Ovary (tissue), 3 donors: Measurements from ENCODE around the gene MAGOHB.

Source experiments
- POLR2A ChIP-seq: fragments of 450-650 bp; IDR thresholded peaks from one replicate; pipeline ENCODE4 v1.6.1; 2017; ENCODE audit warnings: antibody characterized with exemption, mild to moderate bottlenecking, moderate library complexity
- TF ChIP-seq, protein P1 (sequence below), 3 donors: fragments of 450-650 bp in 2 of 3; fragments of 200-600 bp in 1 of 3; IDR thresholded peaks; one replicate each; pipeline versions ENCODE4 v1.5.1 to v1.8.0; 2016 to 2022; ENCODE audit warnings: antibody characterized with exemption in 3 of 3, mild to moderate bottlenecking in 1 of 3
- donor health status: DM: no; HTN: no; CAD: no.

DNA sequence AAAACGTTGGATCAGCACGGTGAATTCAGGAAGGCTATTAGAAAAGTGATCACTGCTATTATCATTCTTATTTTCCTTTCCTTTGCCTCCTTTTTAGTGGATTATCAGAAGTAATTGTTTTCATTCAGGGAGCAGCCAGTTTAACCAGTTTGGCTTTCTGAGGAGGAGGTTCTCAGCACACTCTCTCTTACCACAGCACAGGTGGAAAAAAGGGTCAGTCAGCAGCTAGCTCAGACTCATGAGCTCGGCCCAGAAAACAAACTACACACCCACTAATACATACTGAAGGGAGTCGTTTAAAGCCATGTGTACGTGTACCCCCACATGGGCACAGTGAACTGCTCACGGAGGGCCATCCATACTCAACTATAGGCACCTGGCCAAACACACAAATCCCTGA is 23.2 kb upstream of the MAGOHB start:
- TF ChIP-seq POLR2A = no peak
- TF ChIP-seq, protein P1, sequence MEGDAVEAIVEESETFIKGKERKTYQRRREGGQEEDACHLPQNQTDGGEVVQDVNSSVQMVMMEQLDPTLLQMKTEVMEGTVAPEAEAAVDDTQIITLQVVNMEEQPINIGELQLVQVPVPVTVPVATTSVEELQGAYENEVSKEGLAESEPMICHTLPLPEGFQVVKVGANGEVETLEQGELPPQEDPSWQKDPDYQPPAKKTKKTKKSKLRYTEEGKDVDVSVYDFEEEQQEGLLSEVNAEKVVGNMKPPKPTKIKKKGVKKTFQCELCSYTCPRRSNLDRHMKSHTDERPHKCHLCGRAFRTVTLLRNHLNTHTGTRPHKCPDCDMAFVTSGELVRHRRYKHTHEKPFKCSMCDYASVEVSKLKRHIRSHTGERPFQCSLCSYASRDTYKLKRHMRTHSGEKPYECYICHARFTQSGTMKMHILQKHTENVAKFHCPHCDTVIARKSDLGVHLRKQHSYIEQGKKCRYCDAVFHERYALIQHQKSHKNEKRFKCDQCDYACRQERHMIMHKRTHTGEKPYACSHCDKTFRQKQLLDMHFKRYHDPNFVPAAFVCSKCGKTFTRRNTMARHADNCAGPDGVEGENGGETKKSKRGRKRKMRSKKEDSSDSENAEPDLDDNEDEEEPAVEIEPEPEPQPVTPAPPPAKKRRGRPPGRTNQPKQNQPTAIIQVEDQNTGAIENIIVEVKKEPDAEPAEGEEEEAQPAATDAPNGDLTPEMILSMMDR (IDR thresholded peaks at IDR 0.05) = no peak
